Measurements from ENCODE around the gene PLA2G7.

Gene PLA2G7

DNA sequence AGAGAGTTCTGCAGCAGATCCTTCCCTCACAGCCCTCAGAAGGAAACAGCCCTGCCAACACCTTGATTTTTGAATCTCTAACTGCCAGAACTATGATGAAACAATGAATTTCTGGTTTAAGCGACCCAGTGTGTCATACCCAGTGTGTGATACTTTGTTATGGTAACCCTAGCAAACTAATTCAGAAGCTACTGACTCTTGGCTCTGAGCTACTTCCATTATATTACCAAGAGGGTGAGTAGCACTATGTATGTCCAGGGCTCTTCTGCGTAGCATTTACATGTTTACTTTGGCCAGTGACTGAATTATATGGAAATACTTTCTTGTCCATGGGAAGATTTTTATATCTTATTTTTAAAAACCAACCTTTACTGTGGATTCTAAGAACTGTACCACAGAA, 28.3 kb upstream of the PLA2G7 start:
- no CpG with 5 or more reads among the region's 2 CpGs for WGBS (ENCODE audit: extremely low coverage, insufficient coverage, low lambda C conversion rate)
- no peak for DNase-seq
- no peaks in the 10 kb centered on the region for H3K79me2 ChIP-seq (ENCODE audit: control insufficient read depth, insufficient read depth, low read length)
- no peak overlapping the region for H3K9ac ChIP-seq (ENCODE audit: low read length)
- H3K4me3 ChIP-seq (ENCODE audit: low read length) = no peak overlapping the region
- H2BK5ac ChIP-seq (ENCODE audit: low read length) = no peak overlapping the region
- H2BK15ac ChIP-seq (replicated peaks; ENCODE audit: low read depth) = no peak overlapping the region
- H3K36me3 ChIP-seq (ENCODE audit: control insufficient read depth, insufficient read depth, low read length) = no peaks in the 10 kb centered on the region
- H3K56ac ChIP-seq (ENCODE audit: low read length) = no peak overlapping the region
- H3K4ac ChIP-seq (ENCODE audit: low read depth, low read length) = no peak overlapping the region
- H4K8ac ChIP-seq (ENCODE audit: low read depth, low read length) = no peak overlapping the region
- no peak overlapping the region for H3K18ac ChIP-seq (ENCODE audit: low read length)
- H3K4me2 ChIP-seq (ENCODE audit: low read length) = no peak overlapping the region
- H2AK5ac ChIP-seq (ENCODE audit: low read length) = no peak overlapping the region
- H3K79me1 ChIP-seq (ENCODE audit: low read length) = no peaks in the 10 kb centered on the region
- H3K23ac ChIP-seq (ENCODE audit: low read length) = no peak overlapping the region
- H2BK120ac ChIP-seq (ENCODE audit: low read depth, low read length) = no peak overlapping the region
- H4K5ac ChIP-seq (ENCODE audit: low read length) = no peak overlapping the region
- no peak overlapping the region for H3K27ac ChIP-seq (ENCODE audit: low read depth, low read length)
- H3K27me3 ChIP-seq (ENCODE audit: insufficient read depth, low read length, poor library complexity) = no peaks in the 10 kb centered on the region
- no peaks in the 10 kb centered on the region for H3K4me1 ChIP-seq (ENCODE audit: control insufficient read depth, low read depth, low read length)

DNA sequence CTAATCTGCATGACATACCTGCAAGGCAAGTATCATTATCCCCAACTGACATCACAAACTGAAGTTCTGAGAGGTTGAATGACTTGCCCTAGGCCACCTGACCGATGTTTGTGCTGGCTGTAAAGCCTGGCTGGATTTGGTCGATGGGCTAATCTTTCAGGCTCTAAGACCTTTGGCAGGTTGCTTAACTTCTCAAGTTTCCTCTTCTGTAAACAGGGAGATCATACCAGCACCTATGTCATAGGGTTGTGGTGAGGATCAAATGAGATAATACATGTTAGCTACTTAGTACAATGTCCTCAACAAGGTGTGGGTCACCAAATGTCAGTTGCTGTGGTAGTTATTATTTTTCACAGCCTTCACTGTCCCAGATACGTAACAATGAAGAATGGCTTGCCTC, 25.8 kb upstream of the PLA2G7 start:
- H2AK5ac ChIP-seq (ENCODE audit: low read length) = no peak overlapping the region
- no peak overlapping the region for H3K27ac ChIP-seq (ENCODE audit: low read depth, low read length)
- H3K4me1 ChIP-seq (ENCODE audit: control insufficient read depth, low read depth, low read length) = no peaks in the 10 kb centered on the region
- no peaks in the 10 kb centered on the region for H3K27me3 ChIP-seq (ENCODE audit: insufficient read depth, low read length, poor library complexity)
- no peak overlapping the region for H2BK15ac ChIP-seq (replicated peaks; ENCODE audit: low read depth)
- H3K36me3 ChIP-seq (ENCODE audit: control insufficient read depth, insufficient read depth, low read length) = no peaks in the 10 kb centered on the region
- no peak overlapping the region for H4K5ac ChIP-seq (ENCODE audit: low read length)
- no peak overlapping the region for H2BK5ac ChIP-seq (ENCODE audit: low read length)
- H3K79me2 ChIP-seq (ENCODE audit: control insufficient read depth, insufficient read depth, low read length) = no peaks in the 10 kb centered on the region
- no peaks in the 10 kb centered on the region for H3K79me1 ChIP-seq (ENCODE audit: low read length)
- no peak overlapping the region for H3K56ac ChIP-seq (ENCODE audit: low read length)
- no peak for DNase-seq
- no peak overlapping the region for H4K8ac ChIP-seq (ENCODE audit: low read depth, low read length)
- no peak overlapping the region for H3K18ac ChIP-seq (ENCODE audit: low read length)
- no peak overlapping the region for H3K9ac ChIP-seq (ENCODE audit: low read length)
- no peak overlapping the region for H3K23ac ChIP-seq (ENCODE audit: low read length)
- no peak overlapping the region for H3K4me3 ChIP-seq (ENCODE audit: low read length)
- H2BK120ac ChIP-seq (ENCODE audit: low read depth, low read length) = no peak overlapping the region
- no CpG with 5 or more reads among the region's 3 CpGs for WGBS (ENCODE audit: extremely low coverage, insufficient coverage, low lambda C conversion rate)
- H3K4ac ChIP-seq (ENCODE audit: low read depth, low read length) = no peak overlapping the region
- H3K4me2 ChIP-seq (ENCODE audit: low read length) = no peak overlapping the region

DNA sequence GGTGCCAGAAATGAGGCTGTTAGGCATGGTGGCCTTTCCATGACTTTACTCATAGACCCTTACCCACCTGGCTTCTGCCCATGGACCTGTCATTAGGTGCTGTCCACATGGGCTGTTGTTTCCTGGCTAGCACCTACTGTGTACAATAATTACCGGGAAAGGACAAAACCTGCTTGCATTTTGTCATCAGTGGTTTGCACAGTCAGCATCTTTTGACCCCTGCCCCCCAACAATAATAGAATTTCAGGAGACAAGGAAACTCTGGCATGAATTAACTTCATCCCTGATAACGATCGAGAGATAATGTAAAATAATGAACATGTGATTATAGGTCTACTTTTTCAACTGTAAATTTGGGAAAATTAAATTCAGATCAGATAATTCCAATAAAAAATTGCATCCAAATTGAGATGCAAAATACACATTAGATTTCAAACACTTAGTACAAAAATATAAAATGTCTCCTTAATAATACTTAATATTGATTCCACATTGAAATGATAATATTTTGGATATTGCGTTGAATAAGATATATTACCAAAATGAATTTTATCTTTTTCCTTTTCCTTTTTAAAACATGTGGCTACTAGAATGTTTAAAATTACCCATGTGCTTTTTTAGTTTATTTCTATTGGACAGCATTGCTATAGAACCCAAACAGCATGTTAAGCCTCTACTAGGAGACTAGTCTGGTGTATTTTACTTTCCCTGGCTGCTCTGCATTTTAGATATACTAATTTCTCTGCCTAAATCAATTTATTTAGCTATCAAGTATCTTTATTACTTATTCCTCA, 24.0 kb upstream of the PLA2G7 start:
- no peaks in the 10 kb centered on the region for H3K4me1 ChIP-seq (ENCODE audit: control insufficient read depth, low read depth, low read length)
- no peak overlapping the region for H3K56ac ChIP-seq (ENCODE audit: low read length)
- no peak overlapping the region for H3K27ac ChIP-seq (ENCODE audit: low read depth, low read length)

DNA sequence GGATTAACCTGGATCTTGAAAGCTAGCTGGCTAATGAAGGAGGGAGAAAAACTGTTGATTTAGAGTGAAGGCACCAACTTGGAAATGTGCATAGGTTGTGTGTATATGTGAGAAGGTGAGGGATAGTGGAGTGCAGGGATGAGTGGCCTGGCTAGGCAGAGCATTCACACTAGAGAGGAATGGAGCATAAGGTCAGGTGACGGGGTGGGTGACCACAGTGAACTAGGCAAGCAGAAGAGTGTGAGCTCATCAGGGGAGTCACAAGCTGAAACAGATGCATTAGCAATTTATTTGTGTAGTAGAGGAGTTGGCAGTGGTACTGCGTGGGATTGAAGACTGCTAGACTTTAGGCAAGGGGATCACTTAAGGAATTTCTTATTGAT, 22.0 kb upstream of the PLA2G7 start:
- H3K79me1 ChIP-seq (ENCODE audit: low read length) = no peaks in the 10 kb centered on the region
- no peak overlapping the region for H3K56ac ChIP-seq (ENCODE audit: low read length)
- no peak overlapping the region for H2BK120ac ChIP-seq (ENCODE audit: low read depth, low read length)
- no peak overlapping the region for H4K5ac ChIP-seq (ENCODE audit: low read length)
- no peak overlapping the region for H2BK5ac ChIP-seq (ENCODE audit: low read length)
- H3K9ac ChIP-seq (ENCODE audit: low read length) = no peak overlapping the region
- H3K4ac ChIP-seq (ENCODE audit: low read depth, low read length) = no peak overlapping the region
- H2AK5ac ChIP-seq (ENCODE audit: low read length) = no peak overlapping the region
- H3K4me3 ChIP-seq (ENCODE audit: low read length) = no peak overlapping the region
- peak; percentile 4 for DNase-seq
- H2BK15ac ChIP-seq (replicated peaks; ENCODE audit: low read depth) = no peak overlapping the region
- no peak overlapping the region for H3K18ac ChIP-seq (ENCODE audit: low read length)
- H3K27me3 ChIP-seq (ENCODE audit: insufficient read depth, low read length, poor library complexity) = no peaks in the 10 kb centered on the region
- H3K4me1 ChIP-seq (ENCODE audit: control insufficient read depth, low read depth, low read length) = no peaks in the 10 kb centered on the region
- no peak overlapping the region for H4K8ac ChIP-seq (ENCODE audit: low read depth, low read length)
- no peaks in the 10 kb centered on the region for H3K36me3 ChIP-seq (ENCODE audit: control insufficient read depth, insufficient read depth, low read length)
- no peak overlapping the region for H3K27ac ChIP-seq (ENCODE audit: low read depth, low read length)
- no CpG with 5 or more reads among the region's 2 CpGs for WGBS (ENCODE audit: extremely low coverage, insufficient coverage, low lambda C conversion rate)
- H3K23ac ChIP-seq (ENCODE audit: low read length) = no peak overlapping the region
- H3K79me2 ChIP-seq (ENCODE audit: control insufficient read depth, insufficient read depth, low read length) = no peaks in the 10 kb centered on the region
- H3K4me2 ChIP-seq (ENCODE audit: low read length) = no peak overlapping the region

More for the DNA sequence above, 24.0 kb upstream of the PLA2G7 start:
- no peaks in the 10 kb centered on the region for H3K79me1 ChIP-seq (ENCODE audit: low read length)
- no peaks in the 10 kb centered on the region for H3K36me3 ChIP-seq (ENCODE audit: control insufficient read depth, insufficient read depth, low read length)
- no peak overlapping the region for H2BK5ac ChIP-seq (ENCODE audit: low read length)
- no peak overlapping the region for H3K9ac ChIP-seq (ENCODE audit: low read length)
- no peak overlapping the region for H3K4me2 ChIP-seq (ENCODE audit: low read length)
- no peak overlapping the region for H4K8ac ChIP-seq (ENCODE audit: low read depth, low read length)
- H2BK120ac ChIP-seq (ENCODE audit: low read depth, low read length) = no peak overlapping the region
- no peak overlapping the region for H2AK5ac ChIP-seq (ENCODE audit: low read length)
- H3K79me2 ChIP-seq (ENCODE audit: control insufficient read depth, insufficient read depth, low read length) = no peaks in the 10 kb centered on the region
- DNase-seq = no peak
- no peak overlapping the region for H4K5ac ChIP-seq (ENCODE audit: low read length)
- WGBS (ENCODE audit: extremely low coverage, insufficient coverage, low lambda C conversion rate) = no CpG with 5 or more reads among the region's 4 CpGs
- H3K27me3 ChIP-seq (ENCODE audit: insufficient read depth, low read length, poor library complexity) = no peaks in the 10 kb centered on the region
- no peak overlapping the region for H2BK15ac ChIP-seq (replicated peaks; ENCODE audit: low read depth)
- H3K23ac ChIP-seq (ENCODE audit: low read length) = no peak overlapping the region
- H3K4ac ChIP-seq (ENCODE audit: low read depth, low read length) = no peak overlapping the region
- no peak overlapping the region for H3K4me3 ChIP-seq (ENCODE audit: low read length)
- no peak overlapping the region for H3K18ac ChIP-seq (ENCODE audit: low read length)

- no peak overlapping the region for H3K4ac ChIP-seq (ENCODE audit: low read depth, low read length)
- no peak overlapping the region for H2BK15ac ChIP-seq (replicated peaks; ENCODE audit: low read depth)
- no peak overlapping the region for H3K18ac ChIP-seq (ENCODE audit: low read length)
- no peak overlapping the region for H3K4me3 ChIP-seq (ENCODE audit: low read length)
- no peaks in the 10 kb centered on the region for H3K27me3 ChIP-seq (ENCODE audit: insufficient read depth, low read length, poor library complexity)
- no peak overlapping the region for H3K23ac ChIP-seq (ENCODE audit: low read length)
- H3K36me3 ChIP-seq (ENCODE audit: control insufficient read depth, insufficient read depth, low read length) = no peaks in the 10 kb centered on the region
- 100% methylated on average over 1 of the region's 7 CpGs for WGBS (ENCODE audit: extremely low coverage, insufficient coverage, low lambda C conversion rate)
- H3K79me1 ChIP-seq (ENCODE audit: low read length) = no peaks in the 10 kb centered on the region
- no peak overlapping the region for H3K56ac ChIP-seq (ENCODE audit: low read length)
- no peaks in the 10 kb centered on the region for H3K4me1 ChIP-seq (ENCODE audit: control insufficient read depth, low read depth, low read length)
- no peak overlapping the region for H3K4me2 ChIP-seq (ENCODE audit: low read length)
- H4K8ac ChIP-seq (ENCODE audit: low read depth, low read length) = no peak overlapping the region
- no peak overlapping the region for H4K5ac ChIP-seq (ENCODE audit: low read length)
- no peak overlapping the region for H2BK120ac ChIP-seq (ENCODE audit: low read depth, low read length)
- H3K27ac ChIP-seq (ENCODE audit: low read depth, low read length) = no peak overlapping the region
- H3K79me2 ChIP-seq (ENCODE audit: control insufficient read depth, insufficient read depth, low read length) = no peaks in the 10 kb centered on the region
- peak; percentile 8 for DNase-seq
- no peak overlapping the region for H2AK5ac ChIP-seq (ENCODE audit: low read length)
- no peak overlapping the region for H2BK5ac ChIP-seq (ENCODE audit: low read length)
- no peak overlapping the region for H3K9ac ChIP-seq (ENCODE audit: low read length)
These were observed 21.5 kb upstream of the PLA2G7 start for GRCh38 chr6:46756469-46757213.
